LoVo (cell line): ENCODE data around the gene EBI3.
"Not testable (repeated sequence)": the region's sequence is repeated elsewhere in the genome, so short reads cannot be mapped to it uniquely, and the experiment has no call there.

Experiments
- DNase-seq: peaks from one replicate; pipeline ENCODE4 v3.0.0-alpha.2; 2016; ENCODE audit warnings: low spot score

Gene EBI3

GRCh38 chr19:4200940-4201542, 28.3 kb upstream of the EBI3 start:
- DNase-seq: no peak

- DNase-seq: no peak
Measured at GRCh38 chr19:4201798-4202197, 27.5 kb upstream of the EBI3 start.

- no peak for DNase-seq
Measured at GRCh38 chr19:4206818-4207484, 22.4 kb upstream of the EBI3 start.

GRCh38 chr19:4208385-4209094, 20.8 kb upstream of the EBI3 start:
- peak; percentile 42 for DNase-seq

GRCh38 chr19:4210166-4210731, 19.1 kb upstream of the EBI3 start:
- no peak for DNase-seq

- no peak for DNase-seq
Measured at GRCh38 chr19:4213116-4213515, 16.2 kb upstream of the EBI3 start.

- DNase-seq: no peak
Measured at GRCh38 chr19:4215807-4216206, 13.5 kb upstream of the EBI3 start.

- DNase-seq: no peak
Measured at GRCh38 chr19:4216846-4217245, 12.5 kb upstream of the EBI3 start.

GRCh38 chr19:4217429-4218264, 11.7 kb upstream of the EBI3 start:
- no peak for DNase-seq

GRCh38 chr19:4218523-4218922, 10.8 kb upstream of the EBI3 start:
- not testable (repeated sequence) for DNase-seq

- no peak for DNase-seq
Measured at GRCh38 chr19:4220188-4220587, 9.1 kb upstream of the EBI3 start.

GRCh38 chr19:4224470-4224869, 4.9 kb upstream of the EBI3 start:
- no peak for DNase-seq

GRCh38 chr19:4225885-4226284, 3.4 kb upstream of the EBI3 start:
- no peak for DNase-seq

- DNase-seq: no peak
Measured at GRCh38 chr19:4227771-4228170, 1.6 kb upstream of the EBI3 start.

GRCh38 chr19:4228765-4229178, 551 bp upstream of the EBI3 start:
- no peak for DNase-seq

- DNase-seq: not testable (repeated sequence)
Measured at GRCh38 chr19:4230237-4230636, 914 bp downstream of the EBI3 start.

- not testable (repeated sequence) for DNase-seq
Measured at GRCh38 chr19:4231521-4231920, 2.2 kb downstream of the EBI3 start.

GRCh38 chr19:4232139-4232538, 2.8 kb downstream of the EBI3 start:
- DNase-seq: not testable (repeated sequence)

- DNase-seq: no peak
Measured at GRCh38 chr19:4232614-4233281, 3.4 kb downstream of the EBI3 start.

- DNase-seq: peak; percentile 34
Measured at GRCh38 chr19:4233282-4233853, 4.0 kb downstream of the EBI3 start.
